ENCODE measurements around the gene GCFC2. TPM values are rescaled to one million over a fixed set of nuclear protein-coding genes. Genes with fewer than 3 reads are reported as not detected.
"Not testable (repeated sequence)": the region's sequence is repeated elsewhere in the genome, so short reads cannot be mapped to it uniquely, and the experiment has no call there.

Gene GCFC2
- total RNA-seq, 1 experiment from 2014 or later: 24.5 TPM

- Histone ChIP-seq H2AFZ (ENCODE audit: low read length) (no peak overlapping the region), H4K20me1 (ENCODE audit: low read length) (no peaks in the 10 kb centered on the region), H3K36me3 (ENCODE audit: low read depth, low read length) (peaks cover 17% of the 10 kb centered on the region; the same call in 1 of the 2 replicates), H3K4me2 (ENCODE audit: low read length) (no peak overlapping the region), H3F3A (ENCODE audit: low read length, unreplicated experiment) (no peaks in the 10 kb centered on the region), H3K79me2 (ENCODE audit: low read length) (no peaks in the 10 kb centered on the region), H3K27ac (ENCODE audit: low read length) (no peak overlapping the region), H3K9me2 (replicated peaks; ENCODE audit: low read length) (no peaks in the 10 kb centered on the region), H3K27me3 (ENCODE audit: low read length) (no peaks in the 10 kb centered on the region), H3K9me3 (ENCODE audit: low read length) (no peaks in the 10 kb centered on the region), H3K4me3 (ENCODE audit: low read length) (no peak overlapping the region), H3K4me1 (ENCODE audit: insufficient read depth, low read length) (no peaks in the 10 kb centered on the region), H3K9ac (ENCODE audit: low read length) (no peak overlapping the region)
- ChIA-PET CTCF (no interaction called here), POLR2A (ENCODE audit: unreplicated experiment) (no interaction called here)
- ATAC-seq (no peak), DNase-seq (no peak)
- BruUV-seq (replicated peaks): no TSS peak
- no peak for TF ChIP-seq CTCF (conservative IDR thresholded peaks at IDR 0.05; ENCODE audit: low read depth, low read length)
- no peak for TF ChIP-seq EZH2 (IDR thresholded peaks at IDR 0.05; ENCODE audit: low read length, unreplicated experiment)
- no peak for TF ChIP-seq EZH2phosphoT487 (IDR thresholded peaks at IDR 0.05; ENCODE audit: borderline replicate concordance, low read length)
- intact Hi-C loops (cut with micrococcal nuclease): no loop called here
Observed at GRCh38 chr2:75688196-75688595, 22.5 kb downstream of the GCFC2 start.

GRCh38 chr2:75683430-75683829 lies 27.3 kb downstream of the GCFC2 start:
- DNase-seq; H2AFZ ChIP-seq (ENCODE audit: low read length); POLR2A ChIA-PET (ENCODE audit: unreplicated experiment); H3K36me3 ChIP-seq (ENCODE audit: low read depth, low read length); H3K4me1 ChIP-seq (ENCODE audit: insufficient read depth, low read length); H3K79me2 ChIP-seq (ENCODE audit: low read length); H3K27ac ChIP-seq (ENCODE audit: low read length); H3K4me3 ChIP-seq (ENCODE audit: low read length); CTCF ChIA-PET; H3F3A ChIP-seq (ENCODE audit: low read length, unreplicated experiment); H3K4me2 ChIP-seq (ENCODE audit: low read length); intact Hi-C loops (cut with micrococcal nuclease); H3K9ac ChIP-seq (ENCODE audit: low read length); ATAC-seq; BruUV-seq (replicated peaks); H4K20me1 ChIP-seq (ENCODE audit: low read length); H3K9me2 ChIP-seq (replicated peaks; ENCODE audit: low read length); H3K9me3 ChIP-seq (ENCODE audit: low read length); H3K27me3 ChIP-seq (ENCODE audit: low read length): not testable (repeated sequence)

DNA sequence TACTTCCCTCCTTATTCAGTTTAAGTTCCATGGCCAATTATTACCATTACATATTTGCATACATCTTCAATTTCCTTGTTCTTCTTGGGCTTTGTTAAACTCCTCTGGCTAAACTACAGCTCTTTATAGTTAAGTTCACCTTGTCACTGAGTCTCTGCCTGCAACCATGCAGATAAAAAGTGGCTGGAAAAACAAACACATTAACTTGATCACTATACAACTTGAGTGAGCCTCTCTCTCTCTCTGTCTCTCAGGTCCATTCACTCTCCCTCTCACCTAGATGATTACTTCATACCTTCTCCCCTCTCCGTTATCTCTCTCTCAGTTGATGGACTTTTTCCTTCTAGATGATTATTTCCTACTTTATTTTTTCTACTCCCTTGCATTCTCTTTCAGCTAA lies 30.3 kb downstream of the GCFC2 start:
- H3K79me2 ChIP-seq (ENCODE audit: low read length): no peaks in the 10 kb centered on the region
- intact Hi-C loops (cut with micrococcal nuclease): no loop called here
- H3F3A ChIP-seq (ENCODE audit: low read length, unreplicated experiment): no peaks in the 10 kb centered on the region
- no peaks in the 10 kb centered on the region for H3K9me2 ChIP-seq (replicated peaks; ENCODE audit: low read length)
- no peak overlapping the region for H3K27ac ChIP-seq (ENCODE audit: low read length)
- TF ChIP-seq CTCF (conservative IDR thresholded peaks at IDR 0.05; ENCODE audit: low read depth, low read length) (no peak), EZH2phosphoT487 (IDR thresholded peaks at IDR 0.05; ENCODE audit: borderline replicate concordance, low read length) (no peak), EZH2 (IDR thresholded peaks at IDR 0.05; ENCODE audit: low read length, unreplicated experiment) (no peak)
- no peaks in the 10 kb centered on the region for H3K27me3 ChIP-seq (ENCODE audit: low read length)
- BruUV-seq (replicated peaks): no TSS peak
- ATAC-seq: no peak
- H3K4me3 ChIP-seq (ENCODE audit: low read length): no peak overlapping the region
- H2AFZ ChIP-seq (ENCODE audit: low read length): no peak overlapping the region
- H3K4me1 ChIP-seq (ENCODE audit: insufficient read depth, low read length): no peaks in the 10 kb centered on the region
- no peak for DNase-seq
- H3K4me2 ChIP-seq (ENCODE audit: low read length): no peak overlapping the region
- ChIA-PET CTCF (no interaction called here), POLR2A (ENCODE audit: unreplicated experiment) (no interaction called here)
- H3K36me3 ChIP-seq (ENCODE audit: low read depth, low read length): no peaks in the 10 kb centered on the region; the same call in 1 of the 2 replicates
- H3K9me3 ChIP-seq (ENCODE audit: low read length): no peaks in the 10 kb centered on the region
- no peak overlapping the region for H3K9ac ChIP-seq (ENCODE audit: low read length)
- H4K20me1 ChIP-seq (ENCODE audit: low read length): no peaks in the 10 kb centered on the region
